WERI-Rb-1 (cell line): ENCODE measurements around the gene R3HDM2.
"Not testable (repeated sequence)": the region's sequence is repeated elsewhere in the genome, so short reads cannot be mapped to it uniquely, and the experiment has no call there.

Experiments
- DNase-seq: peaks from one replicate; pipeline ENCODE4 v3.0.0-alpha.2; 2020
- H3K27ac ChIP-seq: fragments of 250-450 bp; sonication (Bioruptor Pico); 2 replicates; pipeline ENCODE4 v1.5.1; 2020; ENCODE audit warnings: mild to moderate bottlenecking, moderate library complexity
- H3K27me3 ChIP-seq: fragments of 250-450 bp; sonication (Bioruptor Pico); 2 replicates; pipeline ENCODE4 v1.5.1; 2021; ENCODE audit warnings: mild to moderate bottlenecking, low read depth, moderate library complexity; ENCODE audit not compliant: insufficient read depth, severe bottlenecking
- H3K36me3 ChIP-seq: fragments of 250-450 bp; sonication (Bioruptor Pico); 2 replicates; pipeline ENCODE4 v1.5.1; 2020; ENCODE audit warnings: mild to moderate bottlenecking, moderate library complexity
- H3K4me3 ChIP-seq: 2 replicates; pipeline ENCODE4 v1.5.1; 2011; ENCODE audit warnings: low read depth, mild to moderate bottlenecking, control low read depth, low read length
- H3K9me3 ChIP-seq: fragments of 250-450 bp; sonication (Bioruptor Pico); 2 replicates; pipeline ENCODE4 v1.5.1; 2021; ENCODE audit warnings: mild to moderate bottlenecking, moderate library complexity; ENCODE audit not compliant: severe bottlenecking
- CTCF ChIP-seq: IDR thresholded peaks from 2 replicates; pipeline ENCODE4 v1.5.1; 2011; ENCODE audit warnings: low read depth, mild to moderate bottlenecking, control low read depth, inconsistent platforms, low read length

The R3HDM2 gene

DNA sequence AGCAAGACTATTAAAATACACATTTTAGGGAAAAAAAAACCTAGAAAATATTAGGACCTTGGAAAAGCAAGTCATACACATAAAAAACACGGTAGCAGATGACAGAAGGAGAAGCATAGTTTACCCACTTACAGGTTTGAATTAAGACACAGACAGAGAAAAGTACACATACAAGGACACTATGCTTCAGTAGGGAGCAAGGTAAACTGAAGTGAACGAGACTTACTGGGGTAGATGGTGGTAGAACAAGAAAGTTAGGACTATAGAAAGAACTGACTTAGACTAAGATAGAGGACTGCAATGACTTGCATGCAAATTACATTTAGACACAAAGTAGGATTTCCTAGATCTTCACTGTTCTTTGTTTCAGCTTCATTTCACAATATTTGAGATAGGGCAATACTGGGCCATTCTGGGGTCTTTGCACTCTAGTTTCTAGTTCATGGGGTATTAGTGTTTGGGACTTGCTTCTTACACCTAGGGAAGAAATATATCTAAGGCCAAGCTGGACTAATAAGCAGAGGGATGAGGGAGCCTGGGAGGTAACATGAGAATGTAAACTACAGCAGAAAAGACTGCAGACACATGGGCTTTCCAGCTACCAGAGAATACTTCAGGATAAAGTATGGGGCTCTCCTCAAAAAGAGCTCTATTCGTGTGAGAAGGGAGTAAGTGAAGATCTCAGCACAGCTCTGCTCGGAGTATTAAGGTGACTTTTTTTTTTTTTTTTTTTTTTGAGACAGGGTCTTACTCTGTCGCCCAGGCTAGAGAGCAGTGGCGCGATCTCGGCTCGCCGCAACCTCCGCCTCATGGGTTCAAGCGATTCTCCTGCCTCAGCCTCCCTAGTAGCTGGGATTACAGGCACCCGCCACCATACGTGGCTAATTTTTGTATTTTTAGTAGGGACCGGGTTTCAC lies 152.1 kb downstream of the R3HDM2 start:
- Histone ChIP-seq H3K9me3 (no peaks in the 10 kb centered on the region), H3K4me3 (no peak overlapping the region), H3K27me3 (no peaks in the 10 kb centered on the region), H3K36me3 (peaks cover 37% of the 10 kb centered on the region), H3K27ac (no peak overlapping the region)
- no peak for DNase-seq
- TF ChIP-seq CTCF = no peak

DNA sequence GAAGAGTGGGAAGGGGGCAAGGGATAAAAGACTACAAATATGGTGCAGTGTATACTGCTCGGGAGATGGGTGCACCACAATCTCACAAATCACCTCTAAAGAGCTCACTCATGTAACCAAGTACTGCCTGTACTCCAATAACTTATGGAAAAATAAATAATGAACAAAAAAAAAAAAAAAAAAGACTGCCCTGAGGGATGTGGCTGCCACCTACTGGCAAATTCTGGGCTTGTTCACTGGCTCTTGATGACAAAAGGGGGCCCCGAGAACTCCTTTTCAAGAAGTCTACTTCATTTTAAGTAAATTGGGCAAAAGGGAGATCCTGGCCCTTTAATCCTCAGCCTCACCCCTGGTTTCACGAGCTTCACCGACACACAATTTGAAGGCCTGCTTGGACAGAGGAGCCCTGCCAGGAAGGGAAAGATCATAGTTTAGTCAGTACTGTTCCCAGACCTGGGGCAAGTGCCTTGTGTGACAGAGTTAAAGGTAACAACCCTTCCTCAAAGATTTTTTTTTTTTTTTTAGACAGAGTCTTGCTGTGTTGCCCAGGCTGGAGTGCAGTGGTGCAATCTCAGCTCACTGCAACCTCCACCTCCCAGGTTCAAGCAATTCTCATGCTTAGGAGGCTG lies 153.8 kb downstream of the R3HDM2 start:
- H3K27me3 ChIP-seq = no peaks in the 10 kb centered on the region
- no peak for DNase-seq
- H3K9me3 ChIP-seq = no peaks in the 10 kb centered on the region
- H3K4me3 ChIP-seq = no peak overlapping the region
- peak; percentile 34 for TF ChIP-seq CTCF
- H3K27ac ChIP-seq = no peak overlapping the region
- peaks cover 35% of the 10 kb centered on the region for H3K36me3 ChIP-seq

DNA sequence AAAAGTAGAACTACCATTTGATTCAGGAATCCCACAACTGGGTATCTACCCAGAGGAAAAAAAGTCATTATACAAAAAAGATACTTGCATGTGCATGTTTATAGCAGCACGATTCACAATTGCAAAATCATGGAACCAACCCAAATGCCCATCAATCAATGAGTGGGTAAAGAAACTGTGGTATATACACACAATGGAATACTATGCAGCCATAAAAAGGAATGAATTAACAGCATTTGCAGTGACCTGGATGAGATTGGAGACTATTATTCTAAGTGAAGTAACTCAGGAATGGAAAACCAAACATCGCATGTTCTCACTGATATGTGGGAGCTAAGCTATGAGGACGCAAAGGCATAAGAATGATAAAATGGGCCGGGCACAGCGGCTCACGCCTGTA lies 154.6 kb downstream of the R3HDM2 start:
- not testable (repeated sequence) for H3K4me3 ChIP-seq, H3K27me3 ChIP-seq, DNase-seq, H3K9me3 ChIP-seq, H3K27ac ChIP-seq
- H3K36me3 ChIP-seq = peaks cover 32% of the 10 kb centered on the region

DNA sequence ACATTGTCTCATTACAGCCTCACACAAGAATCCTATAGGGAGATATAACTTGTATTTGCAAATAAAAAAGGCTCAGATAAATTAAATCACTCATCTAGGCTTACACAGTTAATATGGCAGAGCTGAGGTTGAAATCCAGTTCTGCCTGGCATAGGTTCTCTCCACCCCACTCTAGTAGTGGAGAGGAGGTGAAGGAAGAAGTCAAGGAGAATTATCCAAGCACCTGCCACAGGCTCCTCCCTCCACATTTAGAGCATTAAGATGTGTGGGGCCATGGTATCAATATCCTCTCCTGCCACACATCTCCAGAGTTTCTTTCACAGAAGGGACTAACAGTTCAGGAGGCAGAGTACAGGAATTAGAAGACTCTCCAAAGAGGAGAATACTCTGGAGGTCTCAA lies 157.3 kb downstream of the R3HDM2 start:
- no peak for DNase-seq
- no peak for TF ChIP-seq CTCF
- no peaks in the 10 kb centered on the region for H3K27me3 ChIP-seq
- H3K36me3 ChIP-seq = peaks cover 27% of the 10 kb centered on the region
- H3K9me3 ChIP-seq = no peaks in the 10 kb centered on the region
- H3K4me3 ChIP-seq = no peak overlapping the region
- no peak overlapping the region for H3K27ac ChIP-seq

DNA sequence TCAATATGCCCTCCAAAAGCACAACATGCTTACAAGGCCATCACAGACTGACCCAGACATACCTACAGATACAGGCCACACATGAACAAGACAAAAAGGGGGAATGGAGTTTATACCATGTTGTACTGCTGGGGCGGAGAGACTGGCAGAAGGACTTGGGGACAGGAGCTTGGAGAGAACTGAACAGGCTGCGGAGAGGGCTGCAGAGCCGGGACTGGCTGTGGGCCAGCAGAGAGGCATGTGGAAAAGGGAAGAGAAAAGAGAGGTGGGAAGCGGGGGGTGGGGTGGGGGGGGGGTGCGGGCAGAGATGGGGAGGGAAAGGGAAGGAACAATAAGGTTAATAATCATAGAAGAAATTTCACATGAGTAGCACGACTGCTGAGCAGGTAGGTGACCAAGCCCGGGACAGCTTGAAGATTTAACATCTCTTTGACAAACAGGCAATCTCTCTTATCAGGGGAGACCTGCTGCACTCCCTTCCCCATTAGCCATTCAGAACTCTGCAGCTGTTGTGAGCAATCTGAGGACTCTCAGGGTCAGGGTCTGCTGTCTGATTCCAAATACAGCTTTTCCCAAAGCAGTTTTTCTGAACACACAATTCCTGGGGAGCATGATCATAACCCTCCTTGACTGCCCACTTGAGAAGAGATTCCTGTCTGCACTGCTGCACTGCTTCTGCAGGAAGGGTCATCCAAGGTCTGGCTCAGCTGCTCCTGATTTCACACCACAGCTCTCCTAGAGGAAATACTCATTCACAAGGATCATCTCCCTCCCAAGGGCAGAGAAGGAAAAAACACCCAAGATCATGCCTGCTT lies 158.3 kb downstream of the R3HDM2 start:
- TF ChIP-seq CTCF = no peak
- Histone ChIP-seq H3K36me3 (peaks cover 24% of the 10 kb centered on the region), H3K9me3 (no peaks in the 10 kb centered on the region), H3K27me3 (no peaks in the 10 kb centered on the region), H3K4me3 (no peak overlapping the region), H3K27ac (no peak overlapping the region)
- peak; percentile 27 for DNase-seq

GRCh38 chr12:57270966-57271470 lies 159.8 kb downstream of the R3HDM2 start:
- Histone ChIP-seq H3K4me3 (no peak overlapping the region), H3K36me3 (peaks cover 29% of the 10 kb centered on the region), H3K9me3 (no peaks in the 10 kb centered on the region), H3K27ac (no peak overlapping the region), H3K27me3 (no peaks in the 10 kb centered on the region)
- peak; percentile 27; the same call in 1 of the 2 replicates for TF ChIP-seq CTCF
- no peak for DNase-seq
